ENCODE data around the gene INAFM2.

Gene INAFM2

GRCh38 chr15:40354408-40355171 lies 31.1 kb downstream of the INAFM2 start:
- no peaks in the 10 kb centered on the region for H3K36me3 ChIP-seq (replicated peaks)
- no peak for DNase-seq
- no peaks in the 10 kb centered on the region for H3K27me3 ChIP-seq (replicated peaks)
- no peak overlapping the region for H3K27ac ChIP-seq
- TF ChIP-seq CTCF (IDR thresholded peaks at IDR 0.05; ENCODE audit: low read depth, low read length, missing control alignments), result peak; percentile 84
- no peak overlapping the region for H3K4me3 ChIP-seq (ENCODE audit: low read depth, low read length)
- in situ Hi-C loops (cut with HindIII; ENCODE audit: low pct_ligation_motif_present, low sequenced_read_pairs), result no loop called here

GRCh38 chr15:40355976-40356585 lies 32.6 kb downstream of the INAFM2 start:
- in situ Hi-C loops (cut with HindIII; ENCODE audit: low pct_ligation_motif_present, low sequenced_read_pairs), result no loop called here
- Histone ChIP-seq H3K4me3 (ENCODE audit: low read depth, low read length) (no peak overlapping the region), H3K27ac (no peak overlapping the region), H3K27me3 (replicated peaks) (no peaks in the 10 kb centered on the region), H3K36me3 (replicated peaks) (no peaks in the 10 kb centered on the region)
- no peak for TF ChIP-seq CTCF (IDR thresholded peaks at IDR 0.05; ENCODE audit: low read depth, low read length, missing control alignments)
- DNase-seq, result no peak

DNA sequence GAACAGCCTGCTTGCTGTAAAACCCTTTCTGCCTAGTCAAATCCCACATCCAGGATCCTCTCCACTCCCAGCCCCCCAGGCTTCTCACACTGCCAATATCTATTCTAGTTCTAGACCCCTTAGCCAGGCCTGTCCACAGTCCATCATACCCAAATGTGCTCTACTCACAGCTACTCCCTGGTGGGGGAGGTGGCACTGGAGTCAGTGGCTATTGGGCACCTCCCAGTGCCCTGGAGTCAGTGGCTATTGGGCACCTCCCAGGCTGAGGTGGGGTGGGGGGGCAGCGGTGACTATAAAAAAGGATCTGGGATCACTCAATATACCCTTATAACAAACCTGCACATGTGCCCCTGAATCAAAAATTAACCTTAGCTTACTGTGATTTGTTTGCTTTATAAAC lies 33.8 kb downstream of the INAFM2 start:
- no peak overlapping the region for H3K27ac ChIP-seq
- no peak for DNase-seq
- no peaks in the 10 kb centered on the region for H3K27me3 ChIP-seq (replicated peaks)
- no peaks in the 10 kb centered on the region for H3K36me3 ChIP-seq (replicated peaks)
- TF ChIP-seq CTCF (IDR thresholded peaks at IDR 0.05; ENCODE audit: low read depth, low read length, missing control alignments), result no peak
- in situ Hi-C loops (cut with HindIII; ENCODE audit: low pct_ligation_motif_present, low sequenced_read_pairs), result no loop called here
- no peak overlapping the region for H3K4me3 ChIP-seq (ENCODE audit: low read depth, low read length)

DNA sequence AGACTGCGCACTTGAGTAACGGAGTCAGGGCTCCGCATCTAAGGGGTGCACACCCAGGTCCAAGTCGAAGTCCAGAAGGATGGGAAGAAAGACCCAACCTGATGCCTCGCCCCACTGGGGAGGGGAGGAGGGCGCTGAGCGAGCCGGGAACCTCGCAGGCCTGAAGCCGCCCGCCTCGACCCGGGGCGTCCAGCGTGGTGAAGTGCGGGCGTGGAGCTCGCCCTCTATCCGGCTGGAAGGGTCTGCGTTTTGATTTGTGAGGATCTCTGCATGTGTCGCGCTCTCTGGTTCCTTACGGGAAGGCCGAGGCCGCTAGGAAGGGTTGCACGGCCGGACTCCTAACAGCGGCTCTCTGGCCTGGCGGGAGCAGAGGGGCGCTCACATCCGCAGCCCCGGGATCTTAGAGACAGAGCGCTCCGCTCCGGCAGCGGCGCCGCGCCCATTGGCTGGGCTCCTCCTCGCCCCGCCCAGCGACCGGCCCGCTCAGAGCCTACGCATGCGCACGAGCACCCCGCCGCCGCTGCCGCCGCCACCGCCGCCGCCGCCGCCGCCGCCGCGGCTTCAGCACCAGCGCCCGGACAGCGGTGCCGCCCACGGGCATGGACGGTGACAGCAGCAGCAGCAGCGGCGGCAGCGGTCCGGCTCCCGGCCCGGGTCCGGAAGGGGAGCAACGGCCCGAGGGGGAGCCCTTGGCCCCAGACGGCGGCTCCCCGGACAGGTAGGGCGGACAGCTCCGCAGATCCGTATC lies 34.4 kb downstream of the INAFM2 start, which contains the start of gene DISP2:
Gene DISP2 (plus strand): TSS at position 497 of the 748 bp plus-strand sequence. CDS start 103 bp downstream, at position 600.
- in situ Hi-C loops (cut with HindIII; ENCODE audit: low pct_ligation_motif_present, low sequenced_read_pairs), result no loop called here
- Histone ChIP-seq H3K4me3 (ENCODE audit: low read depth, low read length) (peak within 1 kb of the TSS; percentile 55), H3K27me3 (replicated peaks) (no peaks in the 10 kb centered on the region), H3K36me3 (replicated peaks) (no peaks in the 10 kb centered on the region), H3K27ac (no peak within 1 kb of the TSS)
- peak; percentile 59 for DNase-seq
- no peak for TF ChIP-seq CTCF (IDR thresholded peaks at IDR 0.05; ENCODE audit: low read depth, low read length, missing control alignments)

- Histone ChIP-seq H3K36me3 (replicated peaks) (no peaks in the 10 kb centered on the region), H3K4me3 (ENCODE audit: low read depth, low read length) (peak overlapping the region; percentile 55), H3K27me3 (replicated peaks) (no peaks in the 10 kb centered on the region), H3K27ac (no peak overlapping the region)
- in situ Hi-C loops (cut with HindIII; ENCODE audit: low pct_ligation_motif_present, low sequenced_read_pairs), result no loop called here
- peak; percentile 13 for TF ChIP-seq CTCF (IDR thresholded peaks at IDR 0.05; ENCODE audit: low read depth, low read length, missing control alignments)
- DNase-seq, result no peak
Observed at GRCh38 chr15:40358471-40359353, 35.2 kb downstream of the INAFM2 start.
